Adrenal gland (tissue), 5 donors: Measurements from ENCODE around the gene CCT4.
"Not testable (repeated sequence)": the region's sequence is repeated elsewhere in the genome, so short reads cannot be mapped to it uniquely, and the experiment has no call there.

ENCODE experiments used
- CTCF ChIP-seq, 6 experiments: fragments of 450-650 bp in 4 of 6; fragments of 200-600 bp in 2 of 6; sonication (generic) in 1 of 6; IDR thresholded peaks; 1 replicate in 5 of 6; 2 replicates in 1 of 6; pipeline versions ENCODE4 v1.5.1 to v1.8.0; 2016 to 2021; ENCODE audit warnings: antibody characterized with exemption in 6 of 6, mild to moderate bottlenecking in 2 of 6, moderate library complexity in 1 of 6
- POLR2A ChIP-seq, 2 donors: fragments of 450-650 bp; IDR thresholded peaks; one replicate each; pipeline ENCODE4 v1.6.1; 2017; ENCODE audit warnings: antibody characterized with exemption in 2 of 2, mild to moderate bottlenecking in 2 of 2, moderate library complexity in 1 of 2
- donor health status: DM: no; HTN: no; CAD: no.

DNA sequence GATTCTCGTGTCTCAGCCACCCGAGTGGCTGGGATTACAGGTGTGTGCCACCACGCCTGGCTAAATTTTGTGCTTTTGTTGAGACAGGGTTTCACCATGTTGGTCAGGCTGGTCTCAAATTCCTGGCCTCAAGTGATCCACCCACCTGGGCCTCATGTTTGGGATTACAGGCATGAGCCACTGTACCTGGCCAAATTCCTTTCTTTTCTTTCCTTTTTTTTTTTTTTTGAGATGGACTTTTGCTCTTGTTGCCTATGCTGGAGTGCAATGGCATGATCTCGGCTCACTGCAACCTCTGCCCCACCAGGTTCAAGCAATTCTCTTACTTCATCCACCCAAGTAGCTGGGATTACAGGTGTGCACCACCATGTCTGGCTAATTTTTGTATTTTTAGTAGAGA lies 26.3 kb upstream of the CCT4 start:
- not testable (repeated sequence) for TF ChIP-seq CTCF, POLR2A (IDR thresholded peaks at IDR 0.05)
